SK-N-SH (cell line): Measurements from ENCODE around the gene ZNF407.

Experiments
- GATA2 ChIP-seq: sonication (generic); formaldehyde crosslinking; IDR thresholded peaks from 2 replicates; pipeline ENCODE4 v1.5.0; 2020; ENCODE audit warnings: mild to moderate bottlenecking, missing genetic modification reagents
- NFIC ChIP-seq: IDR thresholded peaks from 2 replicates; pipeline ENCODE4 v1.4.0; 2012; ENCODE audit warnings: borderline replicate concordance
- POLR2AphosphoS5 ChIP-seq: IDR thresholded peaks from 2 replicates; pipeline ENCODE4 v1.6.1; 2012; ENCODE audit warnings: low read depth, low read length
- RAD21 ChIP-seq: IDR thresholded peaks from 2 replicates; pipeline ENCODE4 v1.6.1; 2012; ENCODE audit warnings: mild to moderate bottlenecking, low read length
- RFX5 ChIP-seq: IDR thresholded peaks from 2 replicates; pipeline ENCODE4 v1.6.1; 2012; ENCODE audit warnings: mild to moderate bottlenecking, improper control_type of control experiment, low read length
- TF ChIP-seq, protein P1 (sequence below): IDR thresholded peaks from 2 replicates; pipeline ENCODE4 v1.6.1; 2012; ENCODE audit warnings: mild to moderate bottlenecking, low read depth, low read length, moderate library complexity
- TF ChIP-seq, protein P2 (sequence below): fragments of 150-350 bp; IDR thresholded peaks from 2 replicates; pipeline ENCODE4 v1.6.1; 2017; ENCODE audit warnings: antibody characterized with exemption, low read length, low read depth, borderline replicate concordance
- TF ChIP-seq, protein P3 (sequence below): fragments of 200-600 bp; sonication (generic); IDR thresholded peaks from 2 replicates; pipeline ENCODE4 v1.6.1; 2017; ENCODE audit warnings: antibody characterized with exemption, mild to moderate bottlenecking, moderate library complexity

DNA sequence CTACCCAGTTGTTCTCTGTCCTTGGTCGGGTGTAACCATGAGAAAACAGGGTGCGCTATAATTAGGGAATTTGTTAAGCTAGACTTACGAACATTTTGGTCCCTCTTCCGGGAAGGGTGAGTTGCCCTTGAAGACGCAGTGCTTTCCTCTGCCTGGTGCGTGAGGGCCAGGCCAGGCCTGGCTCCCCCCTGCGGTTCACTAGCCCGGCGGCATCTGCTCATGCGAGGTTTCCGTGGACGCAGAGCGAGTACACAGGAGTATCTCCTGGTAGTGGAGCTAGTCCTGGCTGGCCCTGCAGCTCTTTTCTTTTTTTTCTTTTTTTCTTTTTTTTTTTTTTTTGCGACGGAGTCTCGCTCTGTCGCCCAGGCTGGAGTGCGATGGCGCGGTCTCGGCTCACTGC, 462.5 kb downstream of the ZNF407 start:
- TF ChIP-seq GATA2 (CRISPR knock-in tag): no peak
- no peak for TF ChIP-seq POLR2AphosphoS5
- TF ChIP-seq RAD21: no peak
- TF ChIP-seq, protein P1, sequence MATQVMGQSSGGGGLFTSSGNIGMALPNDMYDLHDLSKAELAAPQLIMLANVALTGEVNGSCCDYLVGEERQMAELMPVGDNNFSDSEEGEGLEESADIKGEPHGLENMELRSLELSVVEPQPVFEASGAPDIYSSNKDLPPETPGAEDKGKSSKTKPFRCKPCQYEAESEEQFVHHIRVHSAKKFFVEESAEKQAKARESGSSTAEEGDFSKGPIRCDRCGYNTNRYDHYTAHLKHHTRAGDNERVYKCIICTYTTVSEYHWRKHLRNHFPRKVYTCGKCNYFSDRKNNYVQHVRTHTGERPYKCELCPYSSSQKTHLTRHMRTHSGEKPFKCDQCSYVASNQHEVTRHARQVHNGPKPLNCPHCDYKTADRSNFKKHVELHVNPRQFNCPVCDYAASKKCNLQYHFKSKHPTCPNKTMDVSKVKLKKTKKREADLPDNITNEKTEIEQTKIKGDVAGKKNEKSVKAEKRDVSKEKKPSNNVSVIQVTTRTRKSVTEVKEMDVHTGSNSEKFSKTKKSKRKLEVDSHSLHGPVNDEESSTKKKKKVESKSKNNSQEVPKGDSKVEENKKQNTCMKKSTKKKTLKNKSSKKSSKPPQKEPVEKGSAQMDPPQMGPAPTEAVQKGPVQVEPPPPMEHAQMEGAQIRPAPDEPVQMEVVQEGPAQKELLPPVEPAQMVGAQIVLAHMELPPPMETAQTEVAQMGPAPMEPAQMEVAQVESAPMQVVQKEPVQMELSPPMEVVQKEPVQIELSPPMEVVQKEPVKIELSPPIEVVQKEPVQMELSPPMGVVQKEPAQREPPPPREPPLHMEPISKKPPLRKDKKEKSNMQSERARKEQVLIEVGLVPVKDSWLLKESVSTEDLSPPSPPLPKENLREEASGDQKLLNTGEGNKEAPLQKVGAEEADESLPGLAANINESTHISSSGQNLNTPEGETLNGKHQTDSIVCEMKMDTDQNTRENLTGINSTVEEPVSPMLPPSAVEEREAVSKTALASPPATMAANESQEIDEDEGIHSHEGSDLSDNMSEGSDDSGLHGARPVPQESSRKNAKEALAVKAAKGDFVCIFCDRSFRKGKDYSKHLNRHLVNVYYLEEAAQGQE: no peak
- no peak for TF ChIP-seq NFIC
- TF ChIP-seq, protein P2, sequence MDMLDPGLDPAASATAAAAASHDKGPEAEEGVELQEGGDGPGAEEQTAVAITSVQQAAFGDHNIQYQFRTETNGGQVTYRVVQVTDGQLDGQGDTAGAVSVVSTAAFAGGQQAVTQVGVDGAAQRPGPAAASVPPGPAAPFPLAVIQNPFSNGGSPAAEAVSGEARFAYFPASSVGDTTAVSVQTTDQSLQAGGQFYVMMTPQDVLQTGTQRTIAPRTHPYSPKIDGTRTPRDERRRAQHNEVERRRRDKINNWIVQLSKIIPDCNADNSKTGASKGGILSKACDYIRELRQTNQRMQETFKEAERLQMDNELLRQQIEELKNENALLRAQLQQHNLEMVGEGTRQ: no peak
- no peak for TF ChIP-seq RFX5
- TF ChIP-seq, protein P3, sequence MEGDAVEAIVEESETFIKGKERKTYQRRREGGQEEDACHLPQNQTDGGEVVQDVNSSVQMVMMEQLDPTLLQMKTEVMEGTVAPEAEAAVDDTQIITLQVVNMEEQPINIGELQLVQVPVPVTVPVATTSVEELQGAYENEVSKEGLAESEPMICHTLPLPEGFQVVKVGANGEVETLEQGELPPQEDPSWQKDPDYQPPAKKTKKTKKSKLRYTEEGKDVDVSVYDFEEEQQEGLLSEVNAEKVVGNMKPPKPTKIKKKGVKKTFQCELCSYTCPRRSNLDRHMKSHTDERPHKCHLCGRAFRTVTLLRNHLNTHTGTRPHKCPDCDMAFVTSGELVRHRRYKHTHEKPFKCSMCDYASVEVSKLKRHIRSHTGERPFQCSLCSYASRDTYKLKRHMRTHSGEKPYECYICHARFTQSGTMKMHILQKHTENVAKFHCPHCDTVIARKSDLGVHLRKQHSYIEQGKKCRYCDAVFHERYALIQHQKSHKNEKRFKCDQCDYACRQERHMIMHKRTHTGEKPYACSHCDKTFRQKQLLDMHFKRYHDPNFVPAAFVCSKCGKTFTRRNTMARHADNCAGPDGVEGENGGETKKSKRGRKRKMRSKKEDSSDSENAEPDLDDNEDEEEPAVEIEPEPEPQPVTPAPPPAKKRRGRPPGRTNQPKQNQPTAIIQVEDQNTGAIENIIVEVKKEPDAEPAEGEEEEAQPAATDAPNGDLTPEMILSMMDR: no peak
